ENCODE measurements around the gene AADACL4. TPM values are rescaled to one million over a fixed set of nuclear protein-coding genes. Genes with fewer than 3 reads are reported as not detected.

AADACL4 gene
- total and polyA plus RNA-seq, 2 donors (not counting 1 experiment from before 2014, with no cell fraction given), result not detected

- H3K27ac ChIP-seq (ENCODE audit: low read length in 2 of 2), result no peak overlapping the region
- Mint-ChIP-seq H3K9me3 (ENCODE audit: insufficient read depth) (no peaks in the 10 kb centered on the region), H3K4me3 (no peak overlapping the region), H3K4me1 (peaks cover 7% of the 10 kb centered on the region), H3K27me3 (peaks cover 42% of the 10 kb centered on the region), H3K27ac (no peak overlapping the region)
- H3K9ac ChIP-seq (ENCODE audit: low read length), result no peak overlapping the region
- intact Hi-C loops (cut with micrococcal nuclease), result no loop called here
- no peak overlapping the region for H3K4me3 ChIP-seq (ENCODE audit: control extremely low read depth in 1 of 5, extremely low read depth in 1 of 5, insufficient read depth in 1 of 5, low read depth in 2 of 5, low read length in 4 of 5)
- peaks cover 0 to 22% (median 4%) of the 10 kb centered on the region in 4 experiments for H3K27me3 ChIP-seq (replicated peaks in 1 of 4; ENCODE audit: control extremely low read depth in 1 of 4, control insufficient read depth in 3 of 4, insufficient read depth in 4 of 4, low read length in 3 of 4)
- TF ChIP-seq CTCF (IDR thresholded peaks at IDR 0.05), result no peak
- no peaks in the 10 kb centered on the region for H3K36me3 ChIP-seq (replicated peaks in 1 of 2; ENCODE audit: control extremely low read depth in 1 of 2, control insufficient read depth in 1 of 2, extremely low read depth in 1 of 2, insufficient read depth in 2 of 2, low read length in 1 of 2)
- ATAC-seq (ENCODE audit: low read depth) (no peak), DNase-seq (no peak)
- H3K4me1 ChIP-seq (ENCODE audit: control insufficient read depth in 2 of 2, insufficient read depth in 2 of 2, low read length in 2 of 2), result peaks cover 0 to 6% of the 10 kb centered on the region in 2 donors
- ChIA-PET POLR2A (no interaction called here), CTCF (interaction anchor here (1.1 to 1.4 kb wide), 2 partner anchors 9 to 16 kb away, joined by 3 to 6 read pairs; no protein-coding TSS in a partner anchor)
- H3K79me2 ChIP-seq (ENCODE audit: control insufficient read depth, insufficient read depth, low read length), result no peaks in the 10 kb centered on the region
- H3K9me3 ChIP-seq (ENCODE audit: control extremely low read depth in 1 of 3, control insufficient read depth in 2 of 3, insufficient read depth in 1 of 3, low read length in 2 of 3), result no peaks in the 10 kb centered on the region
- H4K20me1 ChIP-seq (ENCODE audit: control insufficient read depth, insufficient read depth, low read length, poor library complexity, severe bottlenecking), result no peaks in the 10 kb centered on the region
- H3K4me2 ChIP-seq (replicated peaks; ENCODE audit: low read depth, low read length, poor library complexity, severe bottlenecking), result no peak overlapping the region
- no peak overlapping the region for H2AFZ ChIP-seq (ENCODE audit: insufficient read depth, low read depth, low read length, poor library complexity, severe bottlenecking)
- WGBS (ENCODE audit: insufficient coverage), result 88% methylated on average over 7 of the region's 7 CpGs
Measured at GRCh38 chr1:12610941-12611340, 32.9 kb upstream of the AADACL4 start.

- no peaks in the 10 kb centered on the region for H4K20me1 ChIP-seq (ENCODE audit: control insufficient read depth, insufficient read depth, low read length, poor library complexity, severe bottlenecking)
- H3K9ac ChIP-seq (ENCODE audit: low read length), result no peak overlapping the region
- no peak overlapping the region for H3K4me2 ChIP-seq (replicated peaks; ENCODE audit: low read depth, low read length, poor library complexity, severe bottlenecking)
- Mint-ChIP-seq H3K27me3 (peaks cover 58% of the 10 kb centered on the region), H3K4me1 (peaks cover 23% of the 10 kb centered on the region), H3K9me3 (ENCODE audit: insufficient read depth) (no peaks in the 10 kb centered on the region), H3K4me3 (no peak overlapping the region), H3K27ac (no peak overlapping the region)
- H3K9me3 ChIP-seq (ENCODE audit: control extremely low read depth in 1 of 3, control insufficient read depth in 2 of 3, insufficient read depth in 1 of 3, low read length in 2 of 3), result no peaks in the 10 kb centered on the region
- ChIA-PET POLR2A (no interaction called here), CTCF (no interaction called here)
- DNase-seq (no peak), ATAC-seq (ENCODE audit: low read depth) (no peak)
- no peak overlapping the region for H3K4me3 ChIP-seq (ENCODE audit: control extremely low read depth in 1 of 5, extremely low read depth in 1 of 5, insufficient read depth in 1 of 5, low read depth in 2 of 5, low read length in 4 of 5)
- H3K79me2 ChIP-seq (ENCODE audit: control insufficient read depth, insufficient read depth, low read length), result no peaks in the 10 kb centered on the region
- H3K4me1 ChIP-seq (ENCODE audit: control insufficient read depth in 2 of 2, insufficient read depth in 2 of 2, low read length in 2 of 2), result peaks cover 15 to 27% of the 10 kb centered on the region in 2 donors
- no peak overlapping the region for H3K27ac ChIP-seq (ENCODE audit: low read length in 2 of 2)
- no peaks in the 10 kb centered on the region for H3K36me3 ChIP-seq (replicated peaks in 1 of 2; ENCODE audit: control extremely low read depth in 1 of 2, control insufficient read depth in 1 of 2, extremely low read depth in 1 of 2, insufficient read depth in 2 of 2, low read length in 1 of 2)
- intact Hi-C loops (cut with micrococcal nuclease), result no loop called here
- peaks cover 0 to 42% (median 9%) of the 10 kb centered on the region in 4 experiments for H3K27me3 ChIP-seq (replicated peaks in 1 of 4; ENCODE audit: control extremely low read depth in 1 of 4, control insufficient read depth in 3 of 4, insufficient read depth in 4 of 4, low read length in 3 of 4)
- WGBS (ENCODE audit: insufficient coverage), result 33% methylated on average over 1 of the region's 4 CpGs
- no peak overlapping the region for H2AFZ ChIP-seq (ENCODE audit: insufficient read depth, low read depth, low read length, poor library complexity, severe bottlenecking)
- TF ChIP-seq CTCF (IDR thresholded peaks at IDR 0.05), result no peak
Measured at GRCh38 chr1:12613180-12613579, 30.7 kb upstream of the AADACL4 start.

Measured in B cell (primary cell).